Lower leg skin (tissue), 4 donors: Measurements from ENCODE around the gene YIPF5. TPM values are rescaled to one million over a fixed set of nuclear protein-coding genes. Genes with fewer than 3 reads are reported as not detected.

Experiments used
- DNase-seq, 2 donors: peaks; one replicate each; pipeline ENCODE4 v3.0.0-alpha.2; 2019; ENCODE audit warnings: low spot score in 2 of 2
- H3K4me3 ChIP-seq: fragments of 200-600 bp; sonication (generic); 2 replicates; pipeline ENCODE4 v1.5.1; 2017; ENCODE audit warnings: mild to moderate bottlenecking, low read depth; ENCODE audit not compliant: poor library complexity, severe bottlenecking
- POLR2A ChIP-seq, 2 donors: fragments of 450-650 bp; IDR thresholded peaks; one replicate each; pipeline ENCODE4 v1.6.1; 2016 to 2017; ENCODE audit warnings: antibody characterized with exemption in 2 of 2, mild to moderate bottlenecking in 1 of 2, moderate library complexity in 1 of 2
- WGBS, 2 donors: methylation state at CpG; one replicate each; pipeline ENCODE4 v1.1.5; 2018; 5-methylcytosine and 5-hydroxymethylcytosine counted together
- intact Hi-C: fragments of 100-400 bp; cut with DNase I; formaldehyde crosslinking; loops from one replicate; pipeline ENCODE4 v1.15.0; 2023; ENCODE audit warnings: low total_unique reads
- total RNA-seq, 4 donors: library from RNA; depleted of rRNA; stranded (reverse); fragments of >200 nt; gene quantifications; one replicate each; pipeline ENCODE4 v1.1.0, GENCODE V29; 2016
- TF ChIP-seq, protein P1 (sequence below), 3 donors: fragments of 450-650 bp; IDR thresholded peaks; one replicate each; pipeline ENCODE4 v1.5.1; 2016; ENCODE audit warnings: antibody characterized with exemption in 3 of 3, mild to moderate bottlenecking in 3 of 3, moderate library complexity in 2 of 3

YIPF5 gene
- 10 to 100 TPM; 30.4 to 35.0 (median 33.2) TPM for total RNA-seq

DNA sequence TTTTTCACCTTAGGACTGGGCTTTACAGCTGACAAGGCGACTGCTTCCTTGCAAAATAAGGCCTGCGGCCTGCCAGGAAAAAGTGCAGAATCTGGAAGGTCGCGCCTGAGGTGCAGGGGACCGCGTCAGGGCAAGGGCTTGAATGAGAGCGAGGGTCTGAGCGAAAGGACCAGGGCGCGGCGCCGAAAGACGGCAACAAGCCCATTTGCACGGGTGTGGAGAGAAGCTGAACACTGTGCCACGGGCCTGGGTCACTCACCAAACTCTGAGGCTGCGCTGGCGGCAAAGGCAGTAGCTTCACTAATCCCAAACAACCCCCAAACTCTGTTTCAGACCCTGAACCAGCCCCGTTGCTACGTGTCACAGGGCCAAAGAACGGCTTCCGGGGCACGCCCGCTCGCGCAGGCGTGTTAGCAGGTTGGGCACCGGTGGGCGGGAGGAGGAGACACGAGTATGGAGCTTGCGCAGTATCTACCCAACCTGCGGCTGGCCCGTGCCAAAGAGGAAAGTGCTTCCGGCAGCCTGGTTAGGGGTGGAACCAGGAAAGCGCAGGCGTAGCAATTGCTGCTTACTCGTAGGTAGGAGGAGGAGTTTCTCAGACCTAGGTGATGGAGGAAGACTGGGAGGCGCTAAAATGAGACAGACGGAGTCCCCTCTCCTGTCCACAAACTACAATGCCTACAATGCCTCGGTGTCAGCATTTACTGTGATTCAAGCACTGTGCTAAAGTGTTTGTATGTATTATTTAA, at the start of gene YIPF5, which contains the start of gene KCTD16:
Gene YIPF5, minus strand, starts transcription at position 384 of the 749 bp plus-strand sequence. CDS start 704 bp downstream, outside the sequence.
Gene KCTD16, plus strand, starts transcription at position 598 of the 749 bp plus-strand sequence.
- no peak for TF ChIP-seq POLR2A (IDR thresholded peaks at IDR 0.05)
- TF ChIP-seq, protein P1, sequence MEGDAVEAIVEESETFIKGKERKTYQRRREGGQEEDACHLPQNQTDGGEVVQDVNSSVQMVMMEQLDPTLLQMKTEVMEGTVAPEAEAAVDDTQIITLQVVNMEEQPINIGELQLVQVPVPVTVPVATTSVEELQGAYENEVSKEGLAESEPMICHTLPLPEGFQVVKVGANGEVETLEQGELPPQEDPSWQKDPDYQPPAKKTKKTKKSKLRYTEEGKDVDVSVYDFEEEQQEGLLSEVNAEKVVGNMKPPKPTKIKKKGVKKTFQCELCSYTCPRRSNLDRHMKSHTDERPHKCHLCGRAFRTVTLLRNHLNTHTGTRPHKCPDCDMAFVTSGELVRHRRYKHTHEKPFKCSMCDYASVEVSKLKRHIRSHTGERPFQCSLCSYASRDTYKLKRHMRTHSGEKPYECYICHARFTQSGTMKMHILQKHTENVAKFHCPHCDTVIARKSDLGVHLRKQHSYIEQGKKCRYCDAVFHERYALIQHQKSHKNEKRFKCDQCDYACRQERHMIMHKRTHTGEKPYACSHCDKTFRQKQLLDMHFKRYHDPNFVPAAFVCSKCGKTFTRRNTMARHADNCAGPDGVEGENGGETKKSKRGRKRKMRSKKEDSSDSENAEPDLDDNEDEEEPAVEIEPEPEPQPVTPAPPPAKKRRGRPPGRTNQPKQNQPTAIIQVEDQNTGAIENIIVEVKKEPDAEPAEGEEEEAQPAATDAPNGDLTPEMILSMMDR (IDR thresholded peaks at IDR 0.05): no peak
- H3K4me3 ChIP-seq: peak within 1 kb of the TSS; percentile 79
- peak; percentile 95 to 98 for DNase-seq
- intact Hi-C loops: no loop called here
- 0 to 1% methylated on average over 36 to 39 of the region's 39 CpGs for WGBS, 2 donors

DNA sequence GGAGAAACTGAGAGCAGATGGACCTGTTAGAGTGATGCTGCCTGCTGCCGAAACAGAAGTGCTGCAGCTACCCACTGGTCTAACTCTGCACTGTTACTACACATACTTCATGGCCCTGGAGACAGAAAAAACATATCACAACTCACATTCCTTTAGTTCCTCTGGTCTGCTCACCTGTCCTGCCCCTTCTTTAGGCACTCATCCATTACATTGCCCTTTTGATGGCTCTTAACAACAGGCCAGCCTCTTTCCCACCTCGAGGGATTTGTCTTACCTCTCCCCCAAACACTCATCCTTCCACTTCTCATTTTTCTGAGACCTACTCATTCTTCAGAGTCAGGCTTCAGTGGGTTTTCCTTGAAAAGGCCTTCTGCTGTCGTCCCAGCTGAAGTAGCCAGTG, 49.4 kb upstream of the YIPF5 start:
- no peak overlapping the region for H3K4me3 ChIP-seq
- intact Hi-C loops: no loop called here
- WGBS, 2 donors: 71 to 74% methylated on average over 3 of the region's 3 CpGs
- no peak for DNase-seq
- TF ChIP-seq, protein P1 (IDR thresholded peaks at IDR 0.05): no peak

DNA sequence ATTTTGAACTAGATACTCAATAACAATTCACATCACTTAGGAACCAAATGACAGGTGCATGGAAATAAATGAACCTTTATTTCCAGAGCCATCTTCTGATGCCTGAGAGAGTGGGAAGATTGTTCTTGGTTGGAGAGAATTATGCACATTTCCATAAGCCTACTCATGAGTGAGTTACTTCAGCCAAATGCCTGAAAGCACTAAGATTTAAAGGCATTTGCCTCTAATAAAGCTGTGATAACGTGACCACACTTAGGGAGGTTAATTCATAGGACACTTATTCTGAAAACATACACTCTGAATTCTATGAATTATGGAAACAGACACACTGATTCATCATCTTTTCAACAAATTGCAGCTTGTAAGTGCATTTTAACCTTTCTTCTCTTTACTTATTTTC, 40.2 kb upstream of the YIPF5 start:
- DNase-seq: no peak
- no peak overlapping the region for H3K4me3 ChIP-seq
- 32 to 42% methylated on average over 1 of the region's 1 CpG for WGBS, 2 donors
- TF ChIP-seq, protein P1 (IDR thresholded peaks at IDR 0.05): no peak
- TF ChIP-seq POLR2A (IDR thresholded peaks at IDR 0.05): no peak
- intact Hi-C loops: no loop called here

DNA sequence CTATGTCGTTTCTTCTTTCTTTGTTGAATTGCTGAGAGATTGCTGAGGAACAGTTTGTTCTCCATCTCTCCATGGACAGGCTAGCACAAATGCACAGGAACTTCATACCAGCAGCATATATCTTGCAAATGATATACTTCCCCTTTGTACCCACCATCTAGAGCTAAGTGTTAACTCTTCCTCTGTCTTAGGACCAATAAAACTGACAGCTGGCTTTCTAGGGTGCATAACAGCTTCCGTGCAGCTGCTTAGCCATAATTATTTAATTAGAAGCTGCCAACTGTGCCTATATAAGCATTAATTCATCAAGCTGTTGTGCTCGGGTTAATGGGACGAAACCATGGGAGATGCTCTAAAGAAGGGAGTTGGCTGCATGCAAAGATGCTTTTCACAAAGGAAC, 38.9 kb upstream of the YIPF5 start:
- TF ChIP-seq, protein P1 (IDR thresholded peaks at IDR 0.05): no peak
- TF ChIP-seq POLR2A (IDR thresholded peaks at IDR 0.05): no peak
- intact Hi-C loops: no loop called here
- no peak for DNase-seq
- H3K4me3 ChIP-seq: no peak overlapping the region
- WGBS, 2 donors: 64 to 65% methylated on average over 4 of the region's 4 CpGs

DNA sequence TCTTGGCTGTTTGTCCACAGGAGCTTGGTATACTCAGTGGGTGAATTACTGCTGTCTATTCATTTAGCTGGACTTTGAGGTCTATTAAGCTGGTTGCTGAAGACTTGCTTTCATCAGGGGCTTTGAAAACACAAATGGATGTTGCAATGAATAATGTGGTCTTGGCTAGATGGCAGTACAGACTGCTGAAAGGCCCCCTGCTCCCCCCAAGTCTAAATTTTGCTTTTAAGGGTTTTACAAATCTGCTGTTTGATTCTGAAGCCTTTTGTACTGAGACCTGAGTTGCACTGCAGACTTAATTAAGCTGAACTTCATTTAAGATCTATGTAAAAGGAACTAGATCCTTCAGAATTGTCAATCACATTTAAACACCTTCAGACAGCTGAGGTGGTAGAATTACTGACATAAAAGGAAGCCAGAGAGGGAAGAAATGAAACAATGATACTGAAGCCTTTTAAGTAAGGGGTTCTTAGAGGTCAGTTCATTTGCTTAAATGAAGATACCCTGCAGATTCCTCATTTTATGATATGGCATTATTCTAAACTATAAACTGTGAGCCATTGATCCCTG, 37.5 kb upstream of the YIPF5 start:
- intact Hi-C loops: no loop called here
- TF ChIP-seq, protein P1 (IDR thresholded peaks at IDR 0.05): no peak
- TF ChIP-seq POLR2A (IDR thresholded peaks at IDR 0.05): no peak
- no peak for DNase-seq
- no peak overlapping the region for H3K4me3 ChIP-seq
